HS-5 (cell line): ENCODE data around the gene SELENOO.

Experiments used
- DNase-seq: peaks from one replicate; pipeline ENCODE4 v3.0.0-alpha.2; 2012; ENCODE audit warnings: low read depth

Gene SELENOO

DNA sequence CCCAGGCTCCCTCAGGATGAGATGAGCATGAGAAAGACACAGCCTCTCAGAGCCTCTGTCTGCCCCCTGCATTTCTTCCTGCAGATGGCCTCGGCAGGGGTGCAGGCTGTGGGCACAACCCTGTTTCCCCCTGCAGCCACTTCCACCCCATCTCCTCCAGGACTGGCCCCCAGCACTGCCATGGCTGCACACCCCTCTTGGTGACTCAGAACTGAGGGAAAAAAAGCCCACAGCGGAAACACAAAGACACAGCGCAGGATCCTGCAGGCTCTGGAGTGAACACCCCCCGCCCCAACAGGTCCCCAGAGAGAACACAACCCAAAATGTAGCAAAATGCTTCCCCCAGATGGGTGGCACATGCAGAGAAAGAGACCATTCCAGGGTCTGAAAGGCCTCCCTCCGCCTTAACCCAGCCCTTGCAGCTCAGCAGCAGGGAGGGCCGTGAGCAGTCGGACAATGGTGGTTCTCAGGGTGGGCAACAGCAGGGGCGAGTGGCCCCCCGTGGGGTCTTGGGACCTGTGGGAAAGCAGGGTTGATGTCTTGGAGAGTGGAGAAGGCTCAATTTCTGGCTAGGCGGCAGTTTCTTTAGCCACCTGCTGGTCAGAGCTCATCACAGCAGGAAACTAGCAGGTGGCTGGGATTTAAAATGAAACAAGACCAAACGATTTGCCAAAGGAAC lies 36.1 kb downstream of the SELENOO start:
- DNase-seq = no peak

DNA sequence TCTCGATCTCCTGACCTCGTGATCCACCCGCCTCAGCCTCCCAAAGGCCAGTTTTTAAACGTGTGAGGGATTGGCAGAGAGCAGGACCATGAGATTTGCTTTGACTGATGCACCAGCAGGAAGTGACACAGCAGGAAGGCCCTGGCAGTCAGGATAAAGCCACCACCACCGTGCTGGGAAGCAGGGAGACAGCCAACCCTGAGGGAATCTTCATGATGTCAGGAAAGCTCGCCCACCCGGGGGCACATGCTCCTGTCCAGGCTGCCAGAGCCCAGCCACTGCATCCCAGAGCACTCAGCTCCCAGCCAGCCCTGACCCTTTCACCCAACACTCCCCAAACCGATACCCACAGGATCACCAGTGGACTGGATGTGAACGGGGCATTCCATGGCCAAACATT lies 37.9 kb downstream of the SELENOO start:
- DNase-seq = no peak

- no peak for DNase-seq
Observed at GRCh38 chr22:50242406-50242949, 41.7 kb downstream of the SELENOO start.

DNA sequence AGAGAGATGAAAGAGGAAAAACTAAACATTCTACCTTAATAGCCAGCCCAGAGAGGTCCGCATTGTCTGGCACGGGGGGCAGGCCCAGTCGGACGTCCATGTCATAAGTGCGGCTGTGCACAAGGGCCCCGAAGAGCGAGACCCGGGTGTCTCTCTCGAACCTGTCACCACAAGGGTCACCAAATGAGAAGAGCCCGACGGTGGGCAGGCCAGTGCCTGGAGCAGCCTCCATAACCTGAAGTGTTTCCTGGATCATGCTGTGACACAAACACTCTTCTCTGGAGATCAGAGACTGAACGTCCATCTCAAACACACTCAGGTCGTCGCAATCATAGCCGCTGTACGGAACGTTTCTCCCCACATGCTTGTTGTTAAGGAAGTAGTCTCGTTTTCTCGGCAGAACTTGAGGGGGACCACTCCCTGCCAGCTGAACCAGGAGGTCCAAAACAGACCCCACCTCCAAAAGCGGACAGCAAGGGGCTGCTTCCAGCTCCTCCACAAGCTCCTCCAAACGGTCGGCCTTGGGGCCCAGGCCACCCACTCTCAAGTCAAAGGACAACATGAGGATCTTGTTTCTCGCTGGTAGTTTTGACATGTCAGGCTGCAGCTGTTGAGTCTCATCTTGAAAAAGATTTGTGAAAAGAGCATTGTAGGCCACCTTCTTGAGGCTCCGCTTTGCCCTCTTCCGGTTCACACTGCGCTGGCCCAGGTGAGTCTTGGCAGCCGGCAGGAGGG lies 43.0 kb downstream of the SELENOO start:
- DNase-seq = no peak

DNA sequence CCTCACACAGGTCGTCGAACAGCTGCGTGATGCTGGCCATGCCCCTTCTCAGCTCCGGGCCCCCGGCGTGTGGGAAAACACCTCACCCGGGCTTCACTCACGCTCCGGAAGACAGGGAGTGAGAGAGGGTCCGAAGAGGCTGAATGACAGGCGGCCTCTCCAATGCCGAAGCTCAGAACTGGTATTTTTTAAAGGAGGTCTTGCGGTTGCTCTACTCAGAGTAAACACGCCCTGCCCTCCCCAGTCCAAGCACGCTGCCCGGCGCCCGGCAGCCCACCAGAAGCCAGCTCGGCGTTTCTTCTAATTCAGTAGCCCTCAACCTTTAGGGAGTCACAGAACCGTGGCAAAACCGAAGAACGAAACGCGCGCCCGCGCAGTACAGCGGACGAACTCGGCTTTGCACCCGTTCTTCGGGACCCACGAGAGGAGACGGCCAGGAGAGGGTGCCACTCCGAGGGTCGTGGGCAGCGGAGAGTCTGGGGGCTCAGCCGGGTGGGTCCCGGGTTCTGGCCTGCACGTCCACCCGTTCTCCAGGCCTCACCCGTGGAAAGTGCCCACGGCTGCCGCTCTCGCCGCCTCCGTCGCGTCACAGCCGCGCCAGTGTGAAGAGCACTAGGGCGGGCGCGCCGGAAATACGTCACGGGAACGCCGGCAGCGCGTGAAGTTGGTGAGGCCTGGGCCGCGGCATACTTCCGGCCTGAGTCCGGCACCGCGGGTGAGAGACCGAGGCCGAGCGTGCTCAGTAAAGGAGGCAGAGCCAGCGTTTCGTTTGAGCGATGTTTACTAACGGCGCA lies 43.8 kb downstream of the SELENOO start, which contains the start of gene TUBGCP6:
TUBGCP6 (minus strand) TSS at position 604 of the 794 bp plus-strand sequence; CDS start at position 40, 564 bp downstream.
- DNase-seq = peak; percentile 53

- no peak for DNase-seq
Observed at GRCh38 chr22:50245214-50246072, 44.6 kb downstream of the SELENOO start.

DNA sequence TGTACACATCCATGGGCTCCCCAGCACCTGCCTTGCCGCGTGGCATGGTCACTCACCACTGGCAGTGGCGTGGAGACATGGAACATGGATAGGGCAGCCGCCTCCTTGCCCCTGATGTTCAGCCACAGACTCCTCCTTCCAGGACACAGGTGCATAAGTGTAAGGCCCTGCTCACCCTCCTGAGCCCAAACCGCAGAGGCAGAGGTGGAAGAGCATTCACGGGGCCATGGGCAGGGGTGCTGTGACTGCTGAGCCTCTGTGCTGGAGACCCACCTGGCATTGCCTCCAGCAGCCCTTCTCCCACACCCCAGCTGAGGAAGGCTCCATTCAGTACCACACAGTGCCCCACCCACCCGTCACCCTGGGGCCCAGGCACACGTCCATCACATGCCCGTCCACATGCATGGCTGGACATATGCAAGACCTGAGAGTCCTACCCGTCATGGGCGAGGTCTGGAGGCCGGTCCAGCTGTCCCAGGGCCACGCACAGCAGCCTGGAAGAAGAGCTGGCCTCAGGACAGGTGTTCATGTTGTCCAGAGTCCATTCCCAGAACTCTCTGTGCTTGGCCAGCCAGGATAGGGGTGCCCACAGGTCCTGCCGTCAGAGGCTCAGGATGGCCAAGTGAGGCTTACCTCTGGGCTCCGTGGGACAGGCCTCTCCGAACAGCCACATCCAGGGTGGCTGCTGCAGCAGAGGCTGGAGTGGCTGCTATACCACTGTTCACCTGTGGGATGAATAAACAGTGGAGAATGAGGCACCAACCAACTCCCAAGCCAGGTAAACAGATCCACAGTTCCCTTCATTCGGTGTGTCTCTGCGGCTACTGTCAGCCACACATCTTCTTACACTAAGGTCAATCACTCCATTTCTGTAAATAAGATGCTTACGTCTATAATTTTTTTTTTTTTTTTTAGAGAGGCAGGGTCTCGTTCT lies 45.7 kb downstream of the SELENOO start:
- no peak for DNase-seq

GRCh38 chr22:50247748-50248147 lies 46.9 kb downstream of the SELENOO start:
- no peak for DNase-seq

- DNase-seq = no peak
Observed at GRCh38 chr22:50248196-50249081, 47.6 kb downstream of the SELENOO start.

DNA sequence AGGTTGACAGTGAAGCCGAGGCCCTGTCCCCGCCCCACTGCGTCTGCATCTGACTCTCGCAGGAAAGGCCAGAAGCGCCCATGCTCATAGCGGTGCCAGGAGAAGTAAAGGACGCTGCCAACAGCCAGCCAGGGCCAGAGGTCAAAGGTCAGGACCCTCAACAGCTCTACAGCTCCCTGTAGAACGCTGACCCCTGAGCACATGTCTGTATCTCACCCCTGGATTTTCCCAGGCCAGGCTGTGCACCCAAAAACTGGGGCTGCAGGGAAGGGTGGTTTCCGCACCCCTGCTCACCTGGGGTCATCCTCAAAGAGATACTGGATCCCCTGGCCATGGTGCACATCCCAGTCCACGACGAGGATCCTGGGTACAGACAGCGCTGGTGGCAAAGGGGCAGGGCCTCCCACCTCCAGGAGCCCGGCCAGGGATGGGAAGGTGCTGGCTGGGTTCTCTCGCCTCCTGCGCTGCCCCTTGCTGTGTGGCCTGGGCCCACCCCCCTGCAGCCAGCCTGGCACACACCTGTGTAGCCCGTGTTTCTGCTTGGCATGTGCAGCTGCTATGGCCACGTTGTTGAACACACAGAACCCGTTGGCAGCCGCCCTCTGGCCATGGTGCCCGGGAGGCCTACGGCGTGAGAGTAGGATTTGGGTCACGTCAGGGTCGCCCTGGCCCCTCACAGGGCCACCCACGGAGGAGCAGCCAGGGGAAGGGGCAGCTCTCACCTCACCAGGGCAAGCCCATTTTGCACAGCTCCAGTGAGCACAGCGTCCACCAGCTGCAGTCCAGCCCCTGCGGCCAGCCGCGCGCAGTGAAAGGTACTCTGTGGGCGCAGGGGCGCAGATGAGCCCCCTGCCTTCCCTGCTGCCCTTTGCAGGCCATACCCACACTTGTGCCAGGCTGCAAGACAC lies 48.8 kb downstream of the SELENOO start:
- no peak for DNase-seq

DNA sequence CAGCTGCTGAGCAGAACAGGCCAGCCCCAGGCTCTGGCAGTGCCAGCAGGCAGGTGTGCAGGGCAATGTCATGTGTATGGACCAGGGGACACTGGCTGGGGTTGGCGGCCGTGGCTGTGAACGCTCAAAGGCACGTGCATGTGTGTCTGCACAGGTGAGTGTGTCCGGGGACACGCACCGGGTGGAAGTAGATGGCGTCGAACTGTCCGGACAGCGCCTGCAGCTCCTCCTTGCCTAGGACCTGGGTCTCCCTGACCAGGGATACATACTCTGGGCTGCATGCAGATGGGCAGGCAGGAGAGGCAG lies 49.4 kb downstream of the SELENOO start:
- no peak for DNase-seq

DNA sequence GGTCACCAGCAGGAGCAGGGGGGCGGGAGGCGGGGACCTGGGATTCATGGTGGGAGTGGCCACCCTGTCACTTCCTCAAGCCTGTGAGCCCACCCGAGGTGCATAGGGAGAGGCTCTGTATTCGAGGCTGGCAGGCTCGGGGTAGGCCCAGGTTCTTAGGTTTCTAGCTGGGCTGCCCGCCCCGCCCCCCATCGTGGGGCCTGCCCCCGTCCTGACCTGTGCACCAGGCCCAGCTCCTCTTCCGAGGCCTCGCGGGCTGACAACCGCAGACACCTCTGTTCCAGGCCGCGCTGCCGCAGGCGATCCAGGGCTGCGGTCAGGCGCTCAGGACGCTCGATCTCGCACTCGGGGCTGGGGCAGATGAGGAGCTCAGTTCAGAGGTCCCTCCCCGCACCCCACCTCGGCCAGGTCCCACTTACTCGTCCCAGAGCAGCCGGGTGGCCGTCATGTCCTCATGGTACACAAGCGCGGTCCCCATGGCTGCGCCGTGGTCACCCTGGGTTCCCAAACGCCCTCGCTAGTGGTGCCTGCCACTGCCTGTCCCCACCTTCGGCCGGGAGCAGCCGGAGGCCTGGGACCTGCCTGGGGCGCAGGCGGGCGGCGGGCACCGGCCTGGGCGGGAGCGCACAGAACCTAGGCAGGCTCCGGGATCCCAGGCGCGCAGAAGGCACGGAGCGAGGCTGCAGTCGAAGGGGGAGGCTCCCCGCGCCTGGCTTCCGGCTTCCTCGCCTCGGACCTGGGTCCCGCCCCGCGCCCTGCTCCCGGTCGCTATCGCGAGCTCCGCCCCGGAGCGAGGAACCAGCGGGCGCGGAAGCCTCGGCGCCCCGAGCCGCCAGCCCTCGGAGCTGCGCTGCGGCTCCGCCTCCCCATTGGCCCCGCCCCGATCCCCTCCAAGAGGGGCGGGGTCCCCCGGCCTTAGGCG lies 50.0 kb downstream of the SELENOO start, which contains the start of gene HDAC10:
HDAC10 (minus strand) TSS at position 711 of the 922 bp plus-strand sequence; CDS start at position 478, 233 bp downstream.
- no peak for DNase-seq

DNA sequence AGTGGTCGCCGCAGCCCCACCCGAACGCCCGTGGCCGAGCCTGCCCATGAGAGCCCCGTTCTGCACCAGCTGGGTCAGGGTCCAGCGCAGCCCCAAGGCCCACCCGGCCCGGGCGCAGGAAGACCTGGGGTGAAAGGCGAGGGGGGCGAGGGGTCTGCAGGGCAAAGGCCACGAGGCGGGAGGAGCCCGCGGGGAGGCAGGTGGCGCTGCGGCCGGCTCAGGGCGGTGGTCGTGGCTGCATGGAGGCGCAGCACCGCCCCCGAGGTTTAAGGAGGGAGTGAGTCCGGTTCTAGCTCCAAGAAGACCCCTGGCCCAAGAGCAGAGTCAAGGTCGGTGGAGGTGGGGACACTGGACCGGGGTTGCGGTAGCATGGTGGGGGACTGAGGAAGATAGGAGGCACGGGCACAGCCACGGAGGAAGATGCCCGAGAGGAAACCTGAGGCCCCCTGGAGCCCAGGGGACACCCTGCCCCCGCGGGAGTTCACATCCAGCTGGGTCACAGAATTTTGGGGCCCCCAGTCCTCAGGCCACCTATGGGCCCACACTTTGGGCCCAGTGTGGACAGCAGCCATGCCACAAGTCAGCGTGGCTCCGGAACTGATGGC lies 50.8 kb downstream of the SELENOO start:
- no peak for DNase-seq

GRCh38 chr22:50252082-50253045 lies 51.6 kb downstream of the SELENOO start:
- DNase-seq = no peak
